IMR-90 (cell line): ENCODE data around the gene CADM4. TPM values are rescaled to one million over a fixed set of nuclear protein-coding genes. Genes with fewer than 3 reads are reported as not detected.

Experiments used
- ATAC-seq: fragments of 200-7000 bp; cut with Tn5 transposase; 2 replicates; pipeline ENCODE4 v1.9.1; 2020; ENCODE audit warnings: low read depth, mild to moderate bottlenecking, moderate library complexity
- BruUV-seq: library from RNA; stranded (reverse); fragments of 400-500 nt; replicated peaks from 2 replicates; lab custom pipeline; 2021; lab: Mats Ljungman, UMichigan
- CTCF ChIA-PET: fragments of 300-600 bp; formaldehyde crosslinking; extraction: SDS; loops from one replicate; lab custom pipeline; 2021; ENCODE audit warnings: antibody characterized with exemption; lab: Yijun Ruan, JAX
- POLR2A ChIA-PET: fragments of 300-600 bp; sonication (Branson Sonifier 250); formaldehyde crosslinking; loops from one replicate; lab custom pipeline; 2022; ENCODE audit warnings: antibody characterized with exemption; ENCODE audit not compliant: unreplicated experiment; lab: Charles Lee
- DNase-seq: peaks from one replicate; pipeline ENCODE4 v3.0.0; 2013
- H2AFZ ChIP-seq: replicated peaks from 2 replicates; pipeline ENCODE3; 2013; ENCODE audit warnings: low read length, mild to moderate bottlenecking; ENCODE audit not compliant: poor library complexity
- H2AK5ac ChIP-seq: 2 replicates; pipeline ENCODE4 v1.6.1; 2013; ENCODE audit warnings: low read depth, low read length, inconsistent platforms
- H2AK9ac ChIP-seq: replicated peaks from 2 replicates; pipeline ENCODE3; 2013; ENCODE audit warnings: mild to moderate bottlenecking, low read depth, low read length, moderate library complexity; ENCODE audit not compliant: poor library complexity
- H2BK120ac ChIP-seq: 2 replicates; pipeline ENCODE4 v1.6.1; 2013; ENCODE audit warnings: low read depth, low read length, inconsistent platforms
- H2BK15ac ChIP-seq: 3 replicates; pipeline ENCODE4 v1.6.1; 2013; ENCODE audit warnings: low read depth, low read length, inconsistent platforms
- H2BK20ac ChIP-seq: 2 replicates; pipeline ENCODE4 v1.6.1; 2013; ENCODE audit warnings: low read depth, mild to moderate bottlenecking, inconsistent platforms, low read length, moderate library complexity
- H2BK5ac ChIP-seq: 2 replicates; pipeline ENCODE4 v1.6.1; 2013; ENCODE audit warnings: mild to moderate bottlenecking, low read depth, low read length, inconsistent platforms; ENCODE audit not compliant: poor library complexity, severe bottlenecking
- H3K14ac ChIP-seq: replicated peaks from 2 replicates; pipeline ENCODE4 v1.6.1; 2013; ENCODE audit warnings: low read depth, low read length, inconsistent platforms
- H3K18ac ChIP-seq: 2 replicates; pipeline ENCODE4 v1.6.1; 2013; ENCODE audit warnings: low read depth, low read length, control low read depth
- H3K23ac ChIP-seq: 2 replicates; pipeline ENCODE4 v1.6.1; 2013; ENCODE audit warnings: low read depth, low read length, inconsistent platforms
- H3K27ac ChIP-seq: 2 replicates; pipeline ENCODE4 v1.5.1; 2013; ENCODE audit warnings: mild to moderate bottlenecking, control low read depth, low read length; ENCODE audit not compliant: insufficient read depth
- H3K27me3 ChIP-seq: 2 replicates; pipeline ENCODE4 v1.6.1; 2013; ENCODE audit warnings: low read length; ENCODE audit not compliant: control insufficient read depth, insufficient read depth
- H3K36me3 ChIP-seq: 2 replicates; pipeline ENCODE4 v1.6.1; 2013; ENCODE audit warnings: low read length, mixed read lengths; ENCODE audit not compliant: control insufficient read depth, insufficient read depth
- H3K4ac ChIP-seq: 2 replicates; pipeline ENCODE4 v1.6.1; 2013; ENCODE audit warnings: low read depth, low read length, inconsistent platforms
- H3K4me1 ChIP-seq: 2 replicates; pipeline ENCODE4 v1.6.1; 2013; ENCODE audit warnings: low read length, mixed read lengths; ENCODE audit not compliant: control insufficient read depth, insufficient read depth
- H3K4me2 ChIP-seq: 2 replicates; pipeline ENCODE4 v1.6.1; 2013; ENCODE audit warnings: low read depth, mild to moderate bottlenecking, control low read depth, low read length, moderate library complexity
- H3K4me3 ChIP-seq: 2 replicates; pipeline ENCODE4 v1.5.1; 2013; ENCODE audit warnings: low read depth, mild to moderate bottlenecking, control low read depth, low read length, moderate library complexity; ENCODE audit not compliant: insufficient read depth
- H3K56ac ChIP-seq: 2 replicates; pipeline ENCODE4 v1.6.1; 2013; ENCODE audit warnings: low read length, inconsistent platforms; ENCODE audit not compliant: insufficient read depth; ENCODE audit errors: extremely low read depth
- H3K79me1 ChIP-seq, 2 experiments: 2 replicates each; pipeline ENCODE4 v1.6.1; 2013; ENCODE audit warnings: low read length in 2 of 2, inconsistent platforms in 1 of 2, low read depth in 1 of 2
- H3K9ac ChIP-seq: 2 replicates; pipeline ENCODE4 v1.6.1; 2013; ENCODE audit warnings: low read depth, low read length, control low read depth
- H3K9me1 ChIP-seq: 2 replicates; pipeline ENCODE4 v1.6.1; 2013; ENCODE audit warnings: low read length, inconsistent platforms; ENCODE audit not compliant: insufficient read depth
- H3K9me3 ChIP-seq: 2 replicates; pipeline ENCODE4 v1.6.1; 2013; ENCODE audit warnings: low read length; ENCODE audit not compliant: control insufficient read depth, insufficient read depth
- H4K20me1 ChIP-seq: 2 replicates; pipeline ENCODE4 v1.6.1; 2013; ENCODE audit warnings: low read length, inconsistent platforms; ENCODE audit not compliant: insufficient read depth
- H4K5ac ChIP-seq: 2 replicates; pipeline ENCODE4 v1.6.1; 2013; ENCODE audit warnings: mild to moderate bottlenecking, low read depth, low read length, control low read depth
- H4K8ac ChIP-seq, 2 experiments: 2 replicates each; pipeline ENCODE4 v1.6.1; 2013; ENCODE audit warnings: low read depth in 2 of 2, low read length in 2 of 2, control low read depth in 1 of 2, inconsistent platforms in 1 of 2
- H4K91ac ChIP-seq: 2 replicates; pipeline ENCODE4 v1.6.1; 2013; ENCODE audit warnings: low read depth, low read length, inconsistent platforms; ENCODE audit not compliant: insufficient read depth
- CEBPB ChIP-seq: IDR thresholded peaks from 2 replicates; pipeline ENCODE4 v1.6.1; 2012; ENCODE audit warnings: low read depth, low read length, improper control_type of control experiment
- CHD1 ChIP-seq: IDR thresholded peaks from 2 replicates; pipeline ENCODE4 v1.6.1; 2012; ENCODE audit warnings: low read depth, low read length, improper control_type of control experiment
- CTCF ChIP-seq: conservative IDR thresholded peaks from 2 replicates; pipeline ENCODE4 v1.5.1; 2012; ENCODE audit warnings: mild to moderate bottlenecking, low read depth, low read length, improper control_type of control experiment
- ELK1 ChIP-seq: fragments of 150-350 bp; IDR thresholded peaks from 2 replicates; pipeline ENCODE4 v1.6.1; 2016; ENCODE audit warnings: low read depth, mild to moderate bottlenecking, low read length, moderate library complexity, borderline replicate concordance
- FOS ChIP-seq: fragments of 150-350 bp; IDR thresholded peaks from 2 replicates; pipeline ENCODE4 v1.6.1; 2016; ENCODE audit warnings: low read depth, low read length
- MAFK ChIP-seq: IDR thresholded peaks from 2 replicates; pipeline ENCODE4 v1.6.1; 2012; ENCODE audit warnings: low read depth, low read length, improper control_type of control experiment
- MXI1 ChIP-seq: IDR thresholded peaks from 2 replicates; pipeline ENCODE4 v1.6.1; 2012; ENCODE audit warnings: low read depth, mild to moderate bottlenecking, low read length, moderate library complexity, borderline replicate concordance
- NFE2L2 ChIP-seq: fragments of 150-350 bp; IDR thresholded peaks from 2 replicates; pipeline ENCODE4 v1.6.1; 2016; ENCODE audit warnings: low read depth, mild to moderate bottlenecking, low read length
- POLR2A ChIP-seq: IDR thresholded peaks from 2 replicates; pipeline ENCODE4 v1.6.1; 2012; ENCODE audit warnings: mild to moderate bottlenecking, low read depth, low read length
- RFX5 ChIP-seq: IDR thresholded peaks from 2 replicates; pipeline ENCODE4 v1.8.0; 2012; ENCODE audit warnings: low read depth, mild to moderate bottlenecking, low read length, moderate library complexity
- SMC3 ChIP-seq: fragments of 150-350 bp; IDR thresholded peaks from 2 replicates; pipeline ENCODE4 v1.6.1; 2016; ENCODE audit warnings: low read depth, mild to moderate bottlenecking, antibody characterized with exemption, low read length, moderate library complexity
- USF2 ChIP-seq: fragments of 150-350 bp; IDR thresholded peaks from 2 replicates; pipeline ENCODE4 v1.6.1; 2017; ENCODE audit warnings: mild to moderate bottlenecking, antibody characterized with exemption, low read length, low read depth
- WGBS, 2 experiments: methylation state at CpG; one replicate each; pipeline versions ENCODE4 v1.1.5 to v1.1.7; 2013; ENCODE audit warnings: missing lambda C conversion rate in 2 of 2; ENCODE audit not compliant: insufficient read length in 1 of 2; ENCODE audit errors: extremely low coverage in 2 of 2; 5-methylcytosine and 5-hydroxymethylcytosine counted together
- dilution Hi-C: fragments of 300-500 bp; cut with HindIII; formaldehyde crosslinking; loops from one replicate; pipeline ENCODE4 v1.14.3; 2018; ENCODE audit warnings: low sequenced_read_pairs; ENCODE audit not compliant: unreplicated experiment
- in situ Hi-C: fragments of 300-500 bp; cut with MboI; formaldehyde crosslinking; loops from 3 replicates; pipeline ENCODE4 v1.14.3; 2019; ENCODE audit warnings: low sequenced_read_pairs, inconsistent platforms, mixed read lengths
- intact Hi-C: fragments of 100-400 bp; cut with micrococcal nuclease; formaldehyde crosslinking; loops from 2 replicates; pipeline ENCODE4 v1.10.0; 2022
- polyA plus RNA-seq, 3 experiments: library from polyadenylated mRNA; depleted of rRNA; stranded (reverse); fragments of >200 nt; gene quantifications; 2 replicates each; pipeline ENCODE4 v1.2.3, GENCODE V29; 2012; ENCODE audit warnings: low replicate concordance in 1 of 3
- total RNA-seq: library from RNA; depleted of rRNA; stranded (reverse); fragments of >200 nt; gene quantifications from 2 replicates; pipeline ENCODE4 v1.2.3, GENCODE V29; 2012

The CADM4 gene
- total and polyA plus RNA-seq, 2 of the 4 experiments (the other 2 are of a cell fraction): 2.0 to 4.9 TPM

GRCh38 chr19:43595999-43596841 is 43.4 kb downstream of the CADM4 start, which contains the start of the genes IRGQ and ZNF576:
IRGQ (minus strand) TSS chr19:43596134; CDS start chr19:43595338, 796 bp downstream.
ZNF576 (plus strand) TSS chr19:43596595; CDS start chr19:43597109, 514 bp downstream.
- Histone ChIP-seq H3K9ac (peak within 1 kb of the TSS; percentile 90), H3K79me1 (peaks cover 27 to 62% of the 10 kb centered on the region in 2 experiments; a peak in 3 of 4 replicates), H2BK120ac (peak within 1 kb of the TSS; percentile 50; the same call in 1 of the 2 replicates), H3K4me1 (peaks cover 9% of the 10 kb centered on the region), H3K4me2 (peak within 1 kb of the TSS; percentile 97), H3K14ac (peak within 1 kb of the TSS; percentile 81), H4K91ac (peak within 1 kb of the TSS; percentile 90), H2BK20ac (no peak within 1 kb of the TSS), H4K20me1 (no peaks in the 10 kb centered on the region), H4K8ac (peak within 1 kb of the TSS; percentile 97 to 99), H2BK15ac (peak within 1 kb of the TSS; percentile 71; the same call in 1 of the 3 replicates), H3K27ac (peak within 1 kb of the TSS; percentile 79), H3K9me1 (no peaks in the 10 kb centered on the region), H3K18ac (peak within 1 kb of the TSS; percentile 20), H2AK9ac (peak within 1 kb of the TSS; percentile 98), H3K9me3 (no peaks in the 10 kb centered on the region), H3K4me3 (peak within 1 kb of the TSS; percentile 68), H3K23ac (peak within 1 kb of the TSS; percentile 54; the same call in 1 of the 2 replicates), H4K5ac (peak within 1 kb of the TSS; percentile 88), H3K27me3 (no peaks in the 10 kb centered on the region), H3K56ac (peak within 1 kb of the TSS; percentile 87), H3K4ac (peak within 1 kb of the TSS; percentile 78), H3K36me3 (peaks cover 31% of the 10 kb centered on the region), H2BK5ac (peak within 1 kb of the TSS; percentile 87), H2AK5ac (peak within 1 kb of the TSS; percentile 90), H2AFZ (peak within 1 kb of the TSS; percentile 98)
- ATAC-seq (peak; percentile 82), DNase-seq (peak; percentile 99)
- intact Hi-C loops (loop anchor here (1.0 to 2.0 kb wide), 4 partner anchors 21 to 61 kb away; partner anchors contain the start of genes PINLYP and XRCC1), in situ Hi-C loops (no loop called here), dilution Hi-C loops (no loop called here)
- WGBS, 2 experiments: 1% methylated on average over 33 of the region's 60 CpGs; no CpG with 5 or more reads in 1 of the 2 experiments
- ChIA-PET POLR2A (interaction anchor here (0.6 to 1.0 kb wide), 2 partner anchors 63 to 158 kb away, joined by 3 to 8 read pairs; partner anchors contain the start of genes SMG9 and ZNF575), CTCF (interaction anchor here (4.5 kb wide), 1 partner anchor 40 kb away, joined by 29 read pairs; no protein-coding TSS in a partner anchor)
- no TSS peak for BruUV-seq
- TF ChIP-seq CTCF (0 out of 2 replicates have a peak, but pooled peaks have one; percentile 3), POLR2A (peak; percentile 78), MXI1 (0 out of 2 replicates have a peak, but pooled peaks have one; percentile 57), RFX5 (no peak), SMC3 (0 out of 2 replicates have a peak, but pooled peaks have one; percentile 14), ELK1 (no peak), MAFK (no peak), CEBPB (no peak), USF2 (no peak; the same call in 1 of the 2 replicates), NFE2L2 (0 out of 2 replicates have a peak, but pooled peaks have one; percentile 9), FOS (no peak), CHD1 (no peak)
